PC-9 (cell line): ENCODE results near the gene HOXC13. TPM values are rescaled to one million over a fixed set of nuclear protein-coding genes. Genes with fewer than 3 reads are reported as not detected.

Experiments
- BruUV-seq: library from RNA; stranded (reverse); fragments of 400-500 nt; replicated peaks from 2 replicates; lab custom pipeline; 2021; lab: Mats Ljungman, UMichigan
- CTCF ChIA-PET: fragments of 300-600 bp; sonication (Branson Sonifier 250); formaldehyde crosslinking; loops from one replicate; lab custom pipeline; 2022; ENCODE audit warnings: antibody characterized with exemption; lab: Charles Lee
- POLR2A ChIA-PET: fragments of 300-600 bp; sonication (Branson Sonifier 250); formaldehyde crosslinking; loops from one replicate; lab custom pipeline; 2022; ENCODE audit warnings: antibody characterized with exemption; ENCODE audit not compliant: unreplicated experiment; lab: Charles Lee
- DNase-seq, 2 experiments: peaks; one replicate each; pipeline versions ENCODE4 v3.0.0 to v3.0.0-alpha.2; 2015 to 2022; ENCODE audit warnings: mixed read lengths in 1 of 2
- H2AFZ ChIP-seq: fragments of 200-600 bp; sonication (generic); 2 replicates; pipeline ENCODE4 v1.8.1; 2017; ENCODE audit warnings: antibody characterized with exemption
- H3F3A ChIP-seq: fragments of 200-600 bp; sonication (generic); 2 replicates; pipeline ENCODE4 v1.8.1; 2017; ENCODE audit warnings: antibody characterized with exemption, mild to moderate bottlenecking, low read depth; ENCODE audit not compliant: insufficient read depth
- H3K27ac ChIP-seq: fragments of 200-600 bp; sonication (generic); 2 replicates; pipeline ENCODE4 v1.6.1; 2016; ENCODE audit warnings: mixed run types
- H3K27me3 ChIP-seq: fragments of 200-600 bp; sonication (generic); 2 replicates; pipeline ENCODE4 v1.6.1; 2016; ENCODE audit warnings: low read depth, mixed run types; ENCODE audit not compliant: insufficient read depth
- H3K36me3 ChIP-seq: fragments of 200-600 bp; sonication (generic); 2 replicates; pipeline ENCODE4 v1.6.1; 2016; ENCODE audit warnings: low read depth, mixed run types
- H3K4me1 ChIP-seq: fragments of 200-600 bp; sonication (generic); replicated peaks from 2 replicates; pipeline ENCODE4 v1.6.1; 2016; ENCODE audit warnings: mixed run types; ENCODE audit not compliant: insufficient read depth
- H3K4me2 ChIP-seq: fragments of 200-600 bp; sonication (generic); 2 replicates; pipeline ENCODE4 v1.6.1; 2017; ENCODE audit warnings: mixed run types
- H3K4me3 ChIP-seq: fragments of 200-600 bp; sonication (generic); 2 replicates; pipeline ENCODE4 v1.6.1; 2016; ENCODE audit warnings: mixed run types
- H3K79me2 ChIP-seq: fragments of 200-600 bp; sonication (generic); 2 replicates; pipeline ENCODE4 v1.6.1; 2017; ENCODE audit warnings: low read depth, mixed run types
- H3K9me2 ChIP-seq: fragments of 200-600 bp; sonication (generic); 2 replicates; pipeline ENCODE4 v1.8.1; 2017; ENCODE audit warnings: mild to moderate bottlenecking; ENCODE audit not compliant: insufficient read depth
- H3K9me3 ChIP-seq: fragments of 200-600 bp; sonication (generic); 2 replicates; pipeline ENCODE4 v1.8.1; 2016; ENCODE audit warnings: low read depth; ENCODE audit not compliant: insufficient read depth
- H4K20me1 ChIP-seq: fragments of 200-600 bp; sonication (generic); 2 replicates; pipeline ENCODE4 v1.8.1; 2017; ENCODE audit not compliant: insufficient read depth
- EZH2 ChIP-seq: fragments of 200-600 bp; sonication (generic); IDR thresholded peaks from 2 replicates; pipeline ENCODE4 v1.8.0; 2017; ENCODE audit warnings: antibody characterized with exemption, low read depth
- intact Hi-C: fragments of 100-400 bp; cut with micrococcal nuclease; formaldehyde crosslinking; loops from one replicate; pipeline ENCODE4 v1.10.0; 2022; ENCODE audit not compliant: unreplicated experiment
- total RNA-seq: library from RNA; stranded (reverse); gene quantifications from 2 replicates; pipeline ENCODE4 v1.2.3, GENCODE V29; 2021
- TF ChIP-seq, protein P1 (sequence below): fragments of 200-600 bp; sonication (generic); conservative IDR thresholded peaks from 2 replicates; pipeline ENCODE4 v1.6.1; 2017; ENCODE audit warnings: mixed run types, antibody characterized with exemption, mild to moderate bottlenecking, moderate library complexity

HOXC13 gene
- total RNA-seq, 1 experiment from 2014 or later = 1.8 TPM

DNA sequence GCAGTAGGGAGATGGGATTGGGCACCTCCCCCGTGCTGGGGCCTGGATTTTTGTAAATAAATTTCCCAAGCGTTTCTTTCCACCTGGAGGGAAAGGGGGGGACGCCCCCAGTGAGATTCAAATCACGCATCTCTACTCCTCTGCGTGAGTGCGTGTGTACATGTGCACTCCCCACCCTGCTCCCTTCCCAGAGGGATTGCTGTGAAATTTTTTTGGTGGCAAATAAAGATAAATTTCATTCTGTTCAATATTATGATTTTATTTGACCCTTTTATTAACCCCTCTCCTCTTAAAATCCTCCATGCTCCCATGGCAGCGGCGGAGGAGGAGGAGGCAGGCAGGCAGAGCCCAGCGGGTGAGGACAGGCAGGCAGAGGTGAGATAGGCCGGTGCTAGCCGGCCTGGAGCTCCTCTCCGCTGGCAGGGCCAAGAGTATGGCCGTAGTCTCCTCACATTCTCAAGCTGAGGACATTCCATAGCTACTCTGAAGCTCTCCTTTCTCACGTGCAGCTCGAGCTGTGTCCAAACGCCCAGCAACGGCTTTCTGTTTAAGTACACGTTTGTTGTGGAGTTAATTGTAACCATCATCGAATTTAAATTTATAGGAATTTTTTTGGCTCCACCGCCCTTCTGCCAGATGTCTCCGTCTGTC, 37.7 kb downstream of the HOXC13 start:
- no peak overlapping the region for H2AFZ ChIP-seq
- no peak overlapping the region for H3K4me2 ChIP-seq
- H3K27ac ChIP-seq = no peak overlapping the region
- ChIA-PET POLR2A (interaction anchor here (0.6 kb wide), 1 partner anchor 435 kb away, joined by 3 read pairs; no protein-coding TSS in a partner anchor), CTCF (no interaction called here)
- intact Hi-C loops = no loop called here
- DNase-seq = no peak
- H3K4me3 ChIP-seq = no peak overlapping the region
- H3F3A ChIP-seq = 0 out of 2 replicates have a peak, but pooled peaks cover 8% of the 10 kb centered on the region
- no peaks in the 10 kb centered on the region for H3K36me3 ChIP-seq
- BruUV-seq = no TSS peak
- H3K9me2 ChIP-seq = no peaks in the 10 kb centered on the region
- TF ChIP-seq, protein P1, sequence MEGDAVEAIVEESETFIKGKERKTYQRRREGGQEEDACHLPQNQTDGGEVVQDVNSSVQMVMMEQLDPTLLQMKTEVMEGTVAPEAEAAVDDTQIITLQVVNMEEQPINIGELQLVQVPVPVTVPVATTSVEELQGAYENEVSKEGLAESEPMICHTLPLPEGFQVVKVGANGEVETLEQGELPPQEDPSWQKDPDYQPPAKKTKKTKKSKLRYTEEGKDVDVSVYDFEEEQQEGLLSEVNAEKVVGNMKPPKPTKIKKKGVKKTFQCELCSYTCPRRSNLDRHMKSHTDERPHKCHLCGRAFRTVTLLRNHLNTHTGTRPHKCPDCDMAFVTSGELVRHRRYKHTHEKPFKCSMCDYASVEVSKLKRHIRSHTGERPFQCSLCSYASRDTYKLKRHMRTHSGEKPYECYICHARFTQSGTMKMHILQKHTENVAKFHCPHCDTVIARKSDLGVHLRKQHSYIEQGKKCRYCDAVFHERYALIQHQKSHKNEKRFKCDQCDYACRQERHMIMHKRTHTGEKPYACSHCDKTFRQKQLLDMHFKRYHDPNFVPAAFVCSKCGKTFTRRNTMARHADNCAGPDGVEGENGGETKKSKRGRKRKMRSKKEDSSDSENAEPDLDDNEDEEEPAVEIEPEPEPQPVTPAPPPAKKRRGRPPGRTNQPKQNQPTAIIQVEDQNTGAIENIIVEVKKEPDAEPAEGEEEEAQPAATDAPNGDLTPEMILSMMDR = no peak
- no peak for TF ChIP-seq EZH2
- H3K4me1 ChIP-seq = no peaks in the 10 kb centered on the region
- no peaks in the 10 kb centered on the region for H3K9me3 ChIP-seq
- no peaks in the 10 kb centered on the region for H3K27me3 ChIP-seq
- no peaks in the 10 kb centered on the region for H4K20me1 ChIP-seq
- H3K79me2 ChIP-seq = no peaks in the 10 kb centered on the region

DNA sequence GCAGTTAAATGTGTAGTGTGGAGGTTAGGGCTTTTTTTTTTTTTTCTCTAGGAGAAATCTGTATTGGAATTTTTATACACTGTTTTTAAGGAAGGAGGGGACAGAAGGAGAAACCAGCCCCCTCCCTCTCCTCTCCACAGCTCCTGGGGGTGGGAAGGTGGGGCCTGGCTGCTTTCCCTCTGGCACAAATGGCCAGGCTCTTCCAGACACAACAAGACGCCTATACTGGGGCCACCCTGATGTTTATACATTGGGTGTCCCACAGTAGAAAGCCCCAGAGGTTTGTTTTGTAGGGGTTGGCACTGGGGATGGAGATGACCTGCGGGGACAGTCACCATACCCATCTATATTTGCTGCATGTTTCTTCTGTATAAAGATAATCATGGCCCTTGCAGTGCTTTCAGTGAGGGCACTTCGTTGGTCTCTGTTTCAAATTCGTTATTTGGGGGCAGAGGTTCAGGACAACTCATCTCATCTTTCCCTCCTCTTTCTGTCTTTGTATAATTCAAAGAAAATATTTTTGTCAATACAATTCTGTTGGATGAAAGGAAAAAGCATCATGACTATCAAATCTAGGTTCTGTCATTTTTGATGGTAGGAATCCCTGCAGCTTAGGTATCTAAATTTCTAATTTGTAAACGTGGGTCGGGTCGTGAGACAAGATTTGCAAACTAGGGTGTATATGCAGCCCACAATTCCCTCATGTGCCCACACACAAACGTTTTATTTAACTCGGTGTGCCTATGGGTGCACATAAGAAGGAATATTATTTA, 38.4 kb downstream of the HOXC13 start:
- no peak overlapping the region for H3K27ac ChIP-seq
- no peaks in the 10 kb centered on the region for H4K20me1 ChIP-seq
- DNase-seq = no peak
- ChIA-PET POLR2A (interaction anchor here (0.6 kb wide), 1 partner anchor 434 kb away, joined by 3 read pairs; no protein-coding TSS in a partner anchor), CTCF (no interaction called here)
- 0 out of 2 replicates have a peak, but pooled peaks cover 10% of the 10 kb centered on the region for H3F3A ChIP-seq
- BruUV-seq = no TSS peak
- H3K79me2 ChIP-seq = no peaks in the 10 kb centered on the region
- no peaks in the 10 kb centered on the region for H3K4me1 ChIP-seq
- H3K4me2 ChIP-seq = no peak overlapping the region
- H3K27me3 ChIP-seq = no peaks in the 10 kb centered on the region
- no peaks in the 10 kb centered on the region for H3K9me2 ChIP-seq
- no peak overlapping the region for H3K4me3 ChIP-seq
- H3K36me3 ChIP-seq = no peaks in the 10 kb centered on the region
- no peaks in the 10 kb centered on the region for H3K9me3 ChIP-seq
- no peak overlapping the region for H2AFZ ChIP-seq
- intact Hi-C loops = no loop called here
- TF ChIP-seq, protein P1 = no peak
- no peak for TF ChIP-seq EZH2

GRCh38 chr12:53977596-53978445, 39.2 kb downstream of the HOXC13 start:
- DNase-seq = no peak
- ChIA-PET CTCF (no interaction called here), POLR2A (no interaction called here)
- no peaks in the 10 kb centered on the region for H3K27me3 ChIP-seq
- H3K36me3 ChIP-seq = no peaks in the 10 kb centered on the region
- 0 out of 2 replicates have a peak, but pooled peaks cover 10% of the 10 kb centered on the region for H3F3A ChIP-seq
- H4K20me1 ChIP-seq = no peaks in the 10 kb centered on the region
- no peak overlapping the region for H3K27ac ChIP-seq
- no peak overlapping the region for H3K4me2 ChIP-seq
- TF ChIP-seq EZH2 = no peak
- TF ChIP-seq, protein P1 = no peak
- no peak overlapping the region for H3K4me3 ChIP-seq
- H3K9me2 ChIP-seq = no peaks in the 10 kb centered on the region
- no peaks in the 10 kb centered on the region for H3K9me3 ChIP-seq
- intact Hi-C loops = no loop called here
- no peak overlapping the region for H2AFZ ChIP-seq
- no TSS peak for BruUV-seq
- no peaks in the 10 kb centered on the region for H3K79me2 ChIP-seq
- H3K4me1 ChIP-seq = no peaks in the 10 kb centered on the region
